ENCODE data around the gene CD226.
"Not testable (repeated sequence)": the region's sequence is repeated elsewhere in the genome, so short reads cannot be mapped to it uniquely, and the experiment has no call there.

Gene CD226

GRCh38 chr18:69900941-69901340, 46.7 kb downstream of the CD226 start:
- no peak for TF ChIP-seq CTCF (IDR thresholded peaks at IDR 0.05; ENCODE audit: low read depth, low read length)

GRCh38 chr18:69899154-69899923, 48.3 kb downstream of the CD226 start:
- not testable (repeated sequence) for DNase-seq (ENCODE audit: extremely low read depth, low read depth)

More at GRCh38 chr18:69900941-69901340, 46.7 kb downstream of the CD226 start:
- DNase-seq (ENCODE audit: extremely low read depth, low read depth), result no peak

GRCh38 chr18:69898241-69898861, 49.3 kb downstream of the CD226 start:
- DNase-seq (ENCODE audit: extremely low read depth, low read depth), result no peak
- TF ChIP-seq CTCF (IDR thresholded peaks at IDR 0.05; ENCODE audit: low read depth, low read length), result no peak

GRCh38 chr18:69897397-69898108, 50.1 kb downstream of the CD226 start:
- DNase-seq (ENCODE audit: extremely low read depth, low read depth), result no peak
- no peak for TF ChIP-seq CTCF (IDR thresholded peaks at IDR 0.05; ENCODE audit: low read depth, low read length)

GRCh38 chr18:69895066-69896047, 52.3 kb downstream of the CD226 start:
- TF ChIP-seq CTCF (IDR thresholded peaks at IDR 0.05; ENCODE audit: low read depth, low read length), result no peak
- DNase-seq (ENCODE audit: extremely low read depth, low read depth), result no peak

GRCh38 chr18:69894467-69894866, 53.2 kb downstream of the CD226 start:
- TF ChIP-seq CTCF (IDR thresholded peaks at IDR 0.05; ENCODE audit: low read depth, low read length), result no peak
- no peak for DNase-seq (ENCODE audit: extremely low read depth, low read depth)

- TF ChIP-seq CTCF (IDR thresholded peaks at IDR 0.05; ENCODE audit: low read depth, low read length), result no peak
- no peak for DNase-seq (ENCODE audit: extremely low read depth, low read depth)
These were observed 57.1 kb downstream of the CD226 start for GRCh38 chr18:69890558-69890957.
